OCI-LY7 (cell line): Measurements from ENCODE around the gene LDHAL6B. TPM values are rescaled to one million over a fixed set of nuclear protein-coding genes. Genes with fewer than 3 reads are reported as not detected.

Source experiments
- Bru-seq: library from RNA; stranded (reverse); fragments of 400-500 nt; gene quantifications from one replicate; lab custom pipeline; 2021; lab: Mats Ljungman, UMichigan
- BruChase-seq, 2 experiments: library from RNA; stranded (reverse); fragments of 400-500 nt; gene quantifications; one replicate each; lab custom pipeline; 2021; lab: Mats Ljungman, UMichigan
- BruUV-seq: library from RNA; stranded (reverse); fragments of 400-500 nt; replicated peaks from 2 replicates; lab custom pipeline; 2021; lab: Mats Ljungman, UMichigan
- CTCF ChIA-PET: fragments of 300-600 bp; sonication (Branson Sonifier 250); formaldehyde crosslinking; loops from one replicate; lab custom pipeline; 2022; ENCODE audit warnings: antibody characterized with exemption; ENCODE audit not compliant: unreplicated experiment; lab: Charles Lee
- POLR2A ChIA-PET: fragments of 300-600 bp; sonication (Branson Sonifier 250); formaldehyde crosslinking; loops from one replicate; lab custom pipeline; 2022; ENCODE audit warnings: antibody characterized with exemption; lab: Charles Lee
- DNase-seq: peaks from one replicate; pipeline ENCODE4 v3.0.0-alpha.2; 2015; ENCODE audit warnings: low spot score
- H2AFZ ChIP-seq: fragments of 200-600 bp; sonication (generic), shearing (Covaris generic); 2 replicates; pipeline ENCODE4 v1.6.1; 2014; ENCODE audit warnings: mild to moderate bottlenecking, antibody characterized with exemption, low read length, moderate library complexity
- H3K27ac ChIP-seq: fragments of 200-600 bp; sonication (generic); 2 replicates; pipeline ENCODE4 v1.5.1; 2014; ENCODE audit warnings: mixed run types, low read depth, mild to moderate bottlenecking, moderate library complexity, low read length, inconsistent platforms; ENCODE audit not compliant: poor library complexity, severe bottlenecking
- H3K36me3 ChIP-seq: fragments of 200-600 bp; sonication (generic); 2 replicates; pipeline ENCODE4 v1.6.1; 2014; ENCODE audit warnings: mild to moderate bottlenecking, antibody characterized with exemption, low read length, moderate library complexity, mixed read lengths; ENCODE audit not compliant: insufficient read depth
- H3K4me1 ChIP-seq: fragments of 200-600 bp; sonication (generic); 2 replicates; pipeline ENCODE4 v1.5.1; 2014; ENCODE audit warnings: mild to moderate bottlenecking, low read length; ENCODE audit not compliant: insufficient read depth, poor library complexity, severe bottlenecking
- H3K4me2 ChIP-seq: fragments of 200-600 bp; sonication (generic); 2 replicates; pipeline ENCODE4 v1.6.1; 2014; ENCODE audit warnings: mild to moderate bottlenecking, low read length
- H3K4me3 ChIP-seq: fragments of 200-600 bp; sonication (generic); 2 replicates; pipeline ENCODE4 v1.5.1; 2014; ENCODE audit warnings: mild to moderate bottlenecking, low read depth, low read length; ENCODE audit not compliant: poor library complexity, severe bottlenecking
- H3K79me2 ChIP-seq: fragments of 200-600 bp; sonication (generic); 2 replicates; pipeline ENCODE4 v1.6.1; 2016; ENCODE audit warnings: low read depth, mild to moderate bottlenecking, low read length, moderate library complexity, mixed read lengths; ENCODE audit not compliant: insufficient read depth
- H3K9me2 ChIP-seq: fragments of 200-600 bp; sonication (generic); 2 replicates; pipeline ENCODE4 v1.6.1; 2016; ENCODE audit warnings: mild to moderate bottlenecking, low read length, mixed read lengths; ENCODE audit not compliant: insufficient read depth
- H3K9me3 ChIP-seq: fragments of 200-600 bp; sonication (generic); 2 replicates; pipeline ENCODE4 v1.6.1; 2014; ENCODE audit warnings: mild to moderate bottlenecking, mixed run types, low read length, mixed read lengths
- H4K20me1 ChIP-seq: fragments of 200-600 bp; sonication (generic); 2 replicates; pipeline ENCODE4 v1.6.1; 2014; ENCODE audit warnings: mild to moderate bottlenecking, antibody characterized with exemption, low read length, moderate library complexity, mixed read lengths; ENCODE audit not compliant: insufficient read depth
- EZH2phosphoT487 ChIP-seq: fragments of 200-600 bp; sonication (generic); IDR thresholded peaks from 2 replicates; pipeline ENCODE4 v1.6.1; 2018; ENCODE audit warnings: low read depth, borderline replicate concordance, mild to moderate bottlenecking, mixed run types, antibody characterized with exemption, low read length, moderate library complexity, mixed read lengths
- intact Hi-C: fragments of 100-400 bp; cut with micrococcal nuclease; formaldehyde crosslinking; loops from one replicate; pipeline ENCODE4 v1.10.0; 2022; ENCODE audit not compliant: unreplicated experiment
- long read RNA-seq: library from polyadenylated mRNA; stranded (forward); transcript quantifications from one replicate; pipeline ENCODE4 v2.0.0, GENCODE V29; 2022
- total RNA-seq, 2 experiments: library from RNA; depleted of rRNA in 1 of 2; stranded (reverse); fragments of >200 nt in 1 of 2; shearing (Covaris generic) in 1 of 2; gene quantifications; 2 replicates each; pipeline ENCODE4 v1.2.3, GENCODE V29; 2014 to 2022
- TF ChIP-seq, protein P1 (sequence below): fragments of 200-600 bp; sonication (generic); conservative IDR thresholded peaks from 2 replicates; pipeline ENCODE4 v1.5.1; 2014; ENCODE audit warnings: mild to moderate bottlenecking, antibody characterized with exemption, low read length, moderate library complexity, mixed read lengths

The LDHAL6B gene
- total RNA-seq (2014; rRNA removed; shearing (Covaris generic)) (0.09 TPM in 1 of 2 replicates, not detected in the other), total RNA-seq (2022) (not detected in 2 replicates), Bru-seq, nascent RNA (percentile 18 among the genes with signal in this experiment), BruChase-seq, experiment 1, labeled RNA remaining after a 6-hour chase (percentile 28 among the genes with signal in this experiment), BruChase-seq, experiment 2, labeled RNA remaining after a 2-hour chase (percentile 20 among the genes with signal in this experiment)
- long read RNA-seq = 0 reads

GRCh38 chr15:59206623-59207183 is at the start of gene LDHAL6B:
TSS of gene LDHAL6B (plus strand) at chr15:59206843. CDS start at chr15:59206941, 98 bp downstream.
- H3K36me3 ChIP-seq = no peaks in the 10 kb centered on the region
- intact Hi-C loops = no loop called here
- H4K20me1 ChIP-seq = no peaks in the 10 kb centered on the region
- no peak within 1 kb of the TSS for H2AFZ ChIP-seq
- H3K4me2 ChIP-seq = no peak within 1 kb of the TSS
- DNase-seq = no peak
- TF ChIP-seq EZH2phosphoT487 = no peak
- TF ChIP-seq, protein P1, sequence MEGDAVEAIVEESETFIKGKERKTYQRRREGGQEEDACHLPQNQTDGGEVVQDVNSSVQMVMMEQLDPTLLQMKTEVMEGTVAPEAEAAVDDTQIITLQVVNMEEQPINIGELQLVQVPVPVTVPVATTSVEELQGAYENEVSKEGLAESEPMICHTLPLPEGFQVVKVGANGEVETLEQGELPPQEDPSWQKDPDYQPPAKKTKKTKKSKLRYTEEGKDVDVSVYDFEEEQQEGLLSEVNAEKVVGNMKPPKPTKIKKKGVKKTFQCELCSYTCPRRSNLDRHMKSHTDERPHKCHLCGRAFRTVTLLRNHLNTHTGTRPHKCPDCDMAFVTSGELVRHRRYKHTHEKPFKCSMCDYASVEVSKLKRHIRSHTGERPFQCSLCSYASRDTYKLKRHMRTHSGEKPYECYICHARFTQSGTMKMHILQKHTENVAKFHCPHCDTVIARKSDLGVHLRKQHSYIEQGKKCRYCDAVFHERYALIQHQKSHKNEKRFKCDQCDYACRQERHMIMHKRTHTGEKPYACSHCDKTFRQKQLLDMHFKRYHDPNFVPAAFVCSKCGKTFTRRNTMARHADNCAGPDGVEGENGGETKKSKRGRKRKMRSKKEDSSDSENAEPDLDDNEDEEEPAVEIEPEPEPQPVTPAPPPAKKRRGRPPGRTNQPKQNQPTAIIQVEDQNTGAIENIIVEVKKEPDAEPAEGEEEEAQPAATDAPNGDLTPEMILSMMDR = no peak
- no peaks in the 10 kb centered on the region for H3K79me2 ChIP-seq
- no peak within 1 kb of the TSS for H3K27ac ChIP-seq
- H3K4me3 ChIP-seq = no peak within 1 kb of the TSS
- ChIA-PET CTCF (no interaction called here), POLR2A (no interaction called here)
- H3K9me3 ChIP-seq = no peaks in the 10 kb centered on the region
- no peaks in the 10 kb centered on the region for H3K9me2 ChIP-seq
- BruUV-seq = no TSS peak
- H3K4me1 ChIP-seq = no peaks in the 10 kb centered on the region

DNA sequence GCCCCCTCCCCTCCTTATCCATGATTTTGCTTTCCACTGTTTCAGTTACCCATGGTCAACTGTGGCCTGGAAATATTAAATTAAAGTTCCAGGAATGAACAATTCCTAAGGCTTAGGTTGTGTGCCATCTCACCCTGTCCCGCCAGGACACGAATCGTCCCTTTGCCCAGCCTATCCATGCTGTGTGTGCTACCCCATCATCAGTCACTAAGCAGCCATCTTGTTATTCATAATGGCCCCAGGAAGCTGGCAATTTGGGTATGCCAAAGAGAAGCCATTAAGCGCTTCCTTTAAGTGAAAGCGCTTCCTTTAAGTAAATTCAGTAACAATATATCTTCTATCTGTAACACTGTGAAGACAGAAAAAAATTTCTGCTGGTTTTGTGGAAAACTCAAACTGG is 49.2 kb upstream of the LDHAL6B start:
- no peaks in the 10 kb centered on the region for H3K79me2 ChIP-seq
- TF ChIP-seq EZH2phosphoT487 = no peak
- TF ChIP-seq, protein P1 = no peak
- no TSS peak for BruUV-seq
- no peak overlapping the region for H3K27ac ChIP-seq
- no peaks in the 10 kb centered on the region for H4K20me1 ChIP-seq
- ChIA-PET CTCF (no interaction called here), POLR2A (interaction anchor here (0.6 to 0.7 kb wide), 2 partner anchors 161 to 1158 kb away, joined by 4 to 8 read pairs; no protein-coding TSS in a partner anchor)
- H3K4me1 ChIP-seq = no peaks in the 10 kb centered on the region
- H2AFZ ChIP-seq = no peak overlapping the region
- H3K9me3 ChIP-seq = no peaks in the 10 kb centered on the region
- no peaks in the 10 kb centered on the region for H3K9me2 ChIP-seq
- H3K36me3 ChIP-seq = no peaks in the 10 kb centered on the region
- intact Hi-C loops = no loop called here
- no peak overlapping the region for H3K4me2 ChIP-seq
- H3K4me3 ChIP-seq = no peak overlapping the region
- DNase-seq = no peak
